SK-N-SH (cell line): ENCODE results near the gene NADSYN1. TPM values are rescaled to one million over a fixed set of nuclear protein-coding genes. Genes with fewer than 3 reads are reported as not detected.

ENCODE experiments used
- CTCF ChIA-PET: fragments of 300-600, 350-600 bp; formaldehyde crosslinking; extraction: SDS; loops from one replicate; lab custom pipeline; 2021; lab: Yijun Ruan, JAX
- POLR2A ChIA-PET: fragments of 350-600 bp; sonication (Branson Sonifier 250); formaldehyde crosslinking; extraction: SDS; loops from one replicate; lab custom pipeline; 2020; ENCODE audit warnings: antibody characterized with exemption, inconsistent platforms; lab: Yijun Ruan, JAX
- DNase-seq: peaks from one replicate; pipeline ENCODE4 v3.0.0; 2012
- H2AFZ ChIP-seq: fragments of 200-600 bp; sonication (generic); 2 replicates; pipeline ENCODE4 v1.8.1; 2016; ENCODE audit warnings: antibody characterized with exemption, mild to moderate bottlenecking, low read depth
- H3F3A ChIP-seq: fragments of 200-600 bp; sonication (generic); replicated peaks from 2 replicates; pipeline ENCODE3; 2016; ENCODE audit warnings: antibody characterized with exemption, mild to moderate bottlenecking; ENCODE audit not compliant: insufficient read depth
- H3K27ac ChIP-seq, 2 experiments: fragments of 200-500 bp in 1 of 2; fragments of 200-600 bp in 1 of 2; sonication (Bioruptor generic) in 1 of 2; sonication (generic), shearing (Covaris generic) in 1 of 2; 2 replicates each; pipeline versions ENCODE4 v1.5.1 to v1.6.1; 2014 to 2016; ENCODE audit warnings: low read depth in 2 of 2, inconsistent platforms in 1 of 2, low read length in 1 of 2, mild to moderate bottlenecking in 1 of 2, mixed read lengths in 1 of 2
- H3K27me3 ChIP-seq: fragments of 200-600 bp; sonication (generic), shearing (Covaris generic); 2 replicates; pipeline ENCODE4 v1.6.1; 2016; ENCODE audit warnings: mixed run types; ENCODE audit not compliant: insufficient read depth
- H3K36me3 ChIP-seq, 2 experiments: fragments of 200-500 bp in 1 of 2; fragments of 200-600 bp in 1 of 2; sonication (Bioruptor generic) in 1 of 2; sonication (generic) in 1 of 2; replicated peaks in 1 of 2; 2 replicates each; pipeline versions ENCODE3 to v1.5.1; 2014 to 2016; ENCODE audit warnings: low read length in 1 of 2, mild to moderate bottlenecking in 1 of 2; ENCODE audit not compliant: insufficient read depth in 2 of 2, control insufficient read depth in 1 of 2
- H3K4me1 ChIP-seq, 2 experiments: fragments of 200-500 bp in 1 of 2; fragments of 200-600 bp in 1 of 2; sonication (Bioruptor generic) in 1 of 2; sonication (generic), shearing (Covaris generic) in 1 of 2; 2 replicates each; pipeline versions ENCODE4 v1.5.1 to v1.6.1; 2014 to 2016; ENCODE audit warnings: low read depth in 1 of 2, low read length in 1 of 2, mixed run types in 1 of 2; ENCODE audit not compliant: insufficient read depth in 2 of 2, control insufficient read depth in 1 of 2
- H3K4me2 ChIP-seq: fragments of 200-600 bp; sonication (generic), shearing (Covaris generic); 2 replicates; pipeline ENCODE4 v1.6.1; 2017; ENCODE audit warnings: mixed run types
- H3K4me3 ChIP-seq, 2 experiments: fragments of 200-500 bp in 1 of 2; fragments of 200-600 bp in 1 of 2; sonication (Bioruptor generic) in 1 of 2; sonication (generic), shearing (Covaris generic) in 1 of 2; 2 replicates each; pipeline versions ENCODE4 v1.5.1 to v1.8.1; 2014 to 2016; ENCODE audit warnings: low read depth in 2 of 2, inconsistent platforms in 1 of 2, low read length in 1 of 2, mild to moderate bottlenecking in 1 of 2, mixed read lengths in 1 of 2, moderate library complexity in 1 of 2
- H3K79me2 ChIP-seq: fragments of 200-600 bp; sonication (generic); 2 replicates; pipeline ENCODE4 v1.8.1; 2017; ENCODE audit warnings: mild to moderate bottlenecking; ENCODE audit not compliant: insufficient read depth
- H3K9ac ChIP-seq: fragments of 200-600 bp; sonication (generic); 2 replicates; pipeline ENCODE4 v1.6.1; 2017; ENCODE audit warnings: mixed run types
- H3K9me2 ChIP-seq: fragments of 200-600 bp; sonication (generic); 2 replicates; pipeline ENCODE4 v1.6.1; 2017; ENCODE audit warnings: mixed run types
- H3K9me3 ChIP-seq: fragments of 200-600 bp; sonication (generic); 2 replicates; pipeline ENCODE4 v1.6.1; 2017; ENCODE audit warnings: mixed run types, mild to moderate bottlenecking, moderate library complexity
- H4K20me1 ChIP-seq: fragments of 200-600 bp; sonication (generic); 2 replicates; pipeline ENCODE4 v1.6.1; 2017; ENCODE audit warnings: mild to moderate bottlenecking, mixed run types; ENCODE audit not compliant: insufficient read depth
- CHD2 ChIP-seq: fragments of 150-350 bp; IDR thresholded peaks from 2 replicates; pipeline ENCODE4 v1.6.1; 2018; ENCODE audit warnings: low read length; ENCODE audit not compliant: partially characterized antibody
- EZH2phosphoT487 ChIP-seq: fragments of 200-600 bp; sonication (generic); IDR thresholded peaks from 2 replicates; pipeline ENCODE4 v1.6.1; 2017; ENCODE audit warnings: low read depth, mixed run types, mild to moderate bottlenecking, antibody characterized with exemption, moderate library complexity, borderline replicate concordance
- FOXJ3 ChIP-seq: sonication (generic); formaldehyde crosslinking; IDR thresholded peaks from 2 replicates; pipeline ENCODE4 v1.5.1; 2020; ENCODE audit warnings: mild to moderate bottlenecking, missing genetic modification reagents
- GABPA ChIP-seq: IDR thresholded peaks from 2 replicates; pipeline ENCODE4 v1.4.0; 2012; ENCODE audit warnings: low read depth, mild to moderate bottlenecking
- GATA2 ChIP-seq: sonication (generic); formaldehyde crosslinking; IDR thresholded peaks from 2 replicates; pipeline ENCODE4 v1.5.0; 2020; ENCODE audit warnings: mild to moderate bottlenecking, missing genetic modification reagents
- JUND ChIP-seq: IDR thresholded peaks from 2 replicates; pipeline ENCODE4 v1.4.0; 2012
- MEF2A ChIP-seq: IDR thresholded peaks from 2 replicates; pipeline ENCODE4 v1.4.0; 2012; ENCODE audit warnings: low read depth, borderline replicate concordance
- MXI1 ChIP-seq: IDR thresholded peaks from 2 replicates; pipeline ENCODE4 v1.6.1; 2012; ENCODE audit warnings: mild to moderate bottlenecking, low read depth, low read length, improper control_type of control experiment
- NFIC ChIP-seq: IDR thresholded peaks from 2 replicates; pipeline ENCODE4 v1.4.0; 2012; ENCODE audit warnings: borderline replicate concordance
- RAD21 ChIP-seq: IDR thresholded peaks from 2 replicates; pipeline ENCODE4 v1.6.1; 2012; ENCODE audit warnings: mild to moderate bottlenecking, low read length
- REST ChIP-seq: IDR thresholded peaks from 2 replicates; pipeline ENCODE4 v1.6.1; 2012; ENCODE audit warnings: mild to moderate bottlenecking, low read depth, low read length, moderate library complexity
- RFX5 ChIP-seq: IDR thresholded peaks from 2 replicates; pipeline ENCODE4 v1.6.1; 2012; ENCODE audit warnings: mild to moderate bottlenecking, improper control_type of control experiment, low read length
- TCF12 ChIP-seq: IDR thresholded peaks from 2 replicates; pipeline ENCODE4 v1.4.0; 2012
- YY1 ChIP-seq: IDR thresholded peaks from 2 replicates; pipeline ENCODE4 v1.4.0; 2012; ENCODE audit warnings: low read depth, mild to moderate bottlenecking
- WGBS: methylation state at CpG from one replicate; pipeline ENCODE4 v1.1.6; 2017; ENCODE audit warnings: low lambda C conversion rate; 5-methylcytosine and 5-hydroxymethylcytosine counted together
- polyA plus RNA-seq, 3 experiments: library from polyadenylated mRNA; depleted of rRNA; stranded (reverse); fragments of >200 nt; gene quantifications; 2 replicates each; pipeline ENCODE4 v1.2.3, GENCODE V29; 2012
- TF ChIP-seq, protein P1 (sequence below): fragments of 150-350 bp; IDR thresholded peaks from 2 replicates; pipeline ENCODE4 v1.6.1; 2017; ENCODE audit warnings: antibody characterized with exemption, low read length, low read depth, borderline replicate concordance
- TF ChIP-seq, protein P2 (sequence below): IDR thresholded peaks from 2 replicates; pipeline ENCODE4 v1.4.0; 2012; ENCODE audit warnings: low read depth, borderline replicate concordance
- TF ChIP-seq, protein P3 (sequence below): fragments of 150-350 bp; IDR thresholded peaks from 2 replicates; pipeline ENCODE4 v1.6.1; 2016; ENCODE audit warnings: mild to moderate bottlenecking, low read depth, low read length
- TF ChIP-seq, protein P4 (sequence below): IDR thresholded peaks from 2 replicates; pipeline ENCODE4 v1.4.0; 2012; ENCODE audit warnings: low read depth

NADSYN1 gene
- polyA plus RNA-seq, 1 of the 3 experiments (the other 2 are of a cell fraction): 62.5 TPM

DNA sequence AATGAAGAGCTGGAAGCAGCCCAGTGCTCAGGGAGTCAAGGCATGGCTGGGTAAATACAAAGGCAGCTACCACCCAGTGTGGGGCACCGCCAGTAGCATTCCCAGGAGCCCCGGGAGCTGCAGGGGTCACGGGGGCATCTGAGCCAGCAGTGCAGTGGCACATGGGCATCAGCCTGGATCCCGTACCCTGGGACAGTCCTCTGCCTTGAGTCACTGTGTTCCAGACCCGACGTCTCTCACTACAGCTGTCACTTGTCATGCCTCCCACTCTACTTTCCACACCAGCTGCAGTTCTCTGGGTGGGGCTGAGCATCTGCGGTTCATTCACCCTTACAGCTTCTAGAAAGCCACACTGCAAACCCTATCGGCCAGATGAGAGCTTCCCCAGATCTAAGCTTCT lies 34.4 kb upstream of the NADSYN1 start:
- CTCF ChIA-PET: interaction anchor here (1.1 to 2.7 kb wide), 3 partner anchors 9 to 332 kb away, joined by 3 to 13 read pairs (median 5); no protein-coding TSS in a partner anchor
- no peaks in the 10 kb centered on the region for H3K36me3 ChIP-seq
- TF ChIP-seq RAD21 (no peak), TCF12 (no peak), MXI1 (no peak), REST (no peak), RFX5 (no peak), NFIC (no peak), CHD2 (no peak), MEF2A (no peak), JUND (no peak), EZH2phosphoT487 (no peak), GATA2 (CRISPR knock-in tag) (no peak), FOXJ3 (CRISPR knock-in tag) (no peak), YY1 (no peak), GABPA (no peak)
- TF ChIP-seq, protein P1, sequence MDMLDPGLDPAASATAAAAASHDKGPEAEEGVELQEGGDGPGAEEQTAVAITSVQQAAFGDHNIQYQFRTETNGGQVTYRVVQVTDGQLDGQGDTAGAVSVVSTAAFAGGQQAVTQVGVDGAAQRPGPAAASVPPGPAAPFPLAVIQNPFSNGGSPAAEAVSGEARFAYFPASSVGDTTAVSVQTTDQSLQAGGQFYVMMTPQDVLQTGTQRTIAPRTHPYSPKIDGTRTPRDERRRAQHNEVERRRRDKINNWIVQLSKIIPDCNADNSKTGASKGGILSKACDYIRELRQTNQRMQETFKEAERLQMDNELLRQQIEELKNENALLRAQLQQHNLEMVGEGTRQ: no peak
- TF ChIP-seq, protein P2, sequence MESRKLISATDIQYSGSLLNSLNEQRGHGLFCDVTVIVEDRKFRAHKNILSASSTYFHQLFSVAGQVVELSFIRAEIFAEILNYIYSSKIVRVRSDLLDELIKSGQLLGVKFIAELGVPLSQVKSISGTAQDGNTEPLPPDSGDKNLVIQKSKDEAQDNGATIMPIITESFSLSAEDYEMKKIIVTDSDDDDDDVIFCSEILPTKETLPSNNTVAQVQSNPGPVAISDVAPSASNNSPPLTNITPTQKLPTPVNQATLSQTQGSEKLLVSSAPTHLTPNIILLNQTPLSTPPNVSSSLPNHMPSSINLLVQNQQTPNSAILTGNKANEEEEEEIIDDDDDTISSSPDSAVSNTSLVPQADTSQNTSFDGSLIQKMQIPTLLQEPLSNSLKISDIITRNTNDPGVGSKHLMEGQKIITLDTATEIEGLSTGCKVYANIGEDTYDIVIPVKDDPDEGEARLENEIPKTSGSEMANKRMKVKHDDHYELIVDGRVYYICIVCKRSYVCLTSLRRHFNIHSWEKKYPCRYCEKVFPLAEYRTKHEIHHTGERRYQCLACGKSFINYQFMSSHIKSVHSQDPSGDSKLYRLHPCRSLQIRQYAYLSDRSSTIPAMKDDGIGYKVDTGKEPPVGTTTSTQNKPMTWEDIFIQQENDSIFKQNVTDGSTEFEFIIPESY: no peak
- TF ChIP-seq, protein P3, sequence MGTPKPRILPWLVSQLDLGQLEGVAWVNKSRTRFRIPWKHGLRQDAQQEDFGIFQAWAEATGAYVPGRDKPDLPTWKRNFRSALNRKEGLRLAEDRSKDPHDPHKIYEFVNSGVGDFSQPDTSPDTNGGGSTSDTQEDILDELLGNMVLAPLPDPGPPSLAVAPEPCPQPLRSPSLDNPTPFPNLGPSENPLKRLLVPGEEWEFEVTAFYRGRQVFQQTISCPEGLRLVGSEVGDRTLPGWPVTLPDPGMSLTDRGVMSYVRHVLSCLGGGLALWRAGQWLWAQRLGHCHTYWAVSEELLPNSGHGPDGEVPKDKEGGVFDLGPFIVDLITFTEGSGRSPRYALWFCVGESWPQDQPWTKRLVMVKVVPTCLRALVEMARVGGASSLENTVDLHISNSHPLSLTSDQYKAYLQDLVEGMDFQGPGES: no peak
- TF ChIP-seq, protein P4, sequence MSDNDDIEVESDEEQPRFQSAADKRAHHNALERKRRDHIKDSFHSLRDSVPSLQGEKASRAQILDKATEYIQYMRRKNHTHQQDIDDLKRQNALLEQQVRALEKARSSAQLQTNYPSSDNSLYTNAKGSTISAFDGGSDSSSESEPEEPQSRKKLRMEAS: no peak
- TF ChIP-seq, all 33 proteins: peak for 0
- H3F3A ChIP-seq: no peaks in the 10 kb centered on the region
- H3K9ac ChIP-seq: no peak overlapping the region
- no peak overlapping the region for H2AFZ ChIP-seq
- H3K27ac ChIP-seq: no peak overlapping the region
- POLR2A ChIA-PET: interaction anchor here (0.6 kb wide), 1 partner anchor 26 kb away, joined by 3 read pairs; no protein-coding TSS in a partner anchor
- H4K20me1 ChIP-seq: no peaks in the 10 kb centered on the region
- no peak for DNase-seq
- H3K4me3 ChIP-seq: no peak overlapping the region
- 58% methylated on average over 6 of the region's 8 CpGs for WGBS
- no peaks in the 10 kb centered on the region for H3K9me2 ChIP-seq
- H3K4me2 ChIP-seq: no peak overlapping the region
- no peaks in the 10 kb centered on the region for H3K79me2 ChIP-seq
- no peaks in the 10 kb centered on the region for H3K9me3 ChIP-seq
- H3K4me1 ChIP-seq: no peaks in the 10 kb centered on the region
- H3K27me3 ChIP-seq: no peaks in the 10 kb centered on the region
